ENCODE measurements around the gene PI4KA. TPM values are rescaled to one million over a fixed set of nuclear protein-coding genes. Genes with fewer than 3 reads are reported as not detected.
"Not testable (repeated sequence)": the region's sequence is repeated elsewhere in the genome, so short reads cannot be mapped to it uniquely, and the experiment has no call there.

PI4KA gene
- total and polyA plus RNA-seq, 2 donors from 2014 or later: 37.3 to 92.8 TPM

DNA sequence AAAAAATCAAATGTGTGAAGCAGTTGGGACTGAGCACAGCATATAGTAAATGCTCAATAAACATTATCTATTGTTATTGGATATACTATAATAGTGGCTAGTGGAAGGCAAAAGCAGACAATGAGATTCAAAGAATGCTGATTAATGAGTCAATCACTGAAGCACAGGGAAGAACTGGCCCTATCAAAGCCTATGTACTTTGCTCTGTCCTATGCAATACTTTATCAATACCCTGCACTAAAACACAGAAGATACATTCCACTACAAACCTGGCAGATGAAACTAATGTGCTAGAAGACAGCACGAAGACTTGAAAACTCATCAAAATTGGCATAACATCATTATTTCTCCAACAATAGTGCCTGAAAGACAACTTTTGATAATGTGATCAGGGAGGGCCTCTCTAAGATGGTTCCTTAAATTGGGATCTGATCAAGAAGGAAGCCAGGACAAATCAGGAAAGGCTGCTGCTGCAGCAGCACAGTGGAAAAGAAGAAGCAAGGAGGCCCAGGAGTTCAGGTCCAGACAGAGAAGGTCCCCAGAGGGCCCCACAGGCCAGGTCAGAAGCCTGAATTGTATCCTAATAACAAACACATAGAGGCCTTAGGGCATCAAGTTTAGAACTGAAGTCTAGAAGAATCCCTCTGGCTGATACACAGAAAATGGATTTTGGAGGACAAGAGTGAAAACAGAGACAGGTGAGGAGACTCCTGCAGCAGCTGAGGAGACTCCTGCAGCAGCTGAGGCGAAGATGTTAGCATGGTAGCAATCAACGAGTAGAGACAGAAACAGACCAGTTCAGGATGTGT lies 18.6 kb downstream of the PI4KA start:
- Histone ChIP-seq H3K36me3 (ENCODE audit: control insufficient read depth in 2 of 3, insufficient read depth in 3 of 3, low read length in 3 of 3) (no peaks in the 10 kb centered on the region), H3K27ac (ENCODE audit: low read depth in 2 of 2, low read length in 2 of 2) (no peak overlapping the region), H3K4me3 (ENCODE audit: low read length in 3 of 3) (no peak overlapping the region), H3K9ac (ENCODE audit: low read length in 3 of 3) (no peak overlapping the region), H3K27me3 (ENCODE audit: control insufficient read depth, insufficient read depth, low read length) (no peaks in the 10 kb centered on the region), H3K9me3 (ENCODE audit: control insufficient read depth in 2 of 3, insufficient read depth in 1 of 3, low read length in 3 of 3) (no peaks in the 10 kb centered on the region), H3K4me1 (ENCODE audit: control insufficient read depth in 2 of 3, insufficient read depth in 2 of 3, low read depth in 1 of 3, low read length in 3 of 3) (peaks cover 0 to 11% (median 3%) of the 10 kb centered on the region in 3 donors)
- intact Hi-C loops (cut with DNase I): no loop called here
- TF ChIP-seq, protein P1, sequence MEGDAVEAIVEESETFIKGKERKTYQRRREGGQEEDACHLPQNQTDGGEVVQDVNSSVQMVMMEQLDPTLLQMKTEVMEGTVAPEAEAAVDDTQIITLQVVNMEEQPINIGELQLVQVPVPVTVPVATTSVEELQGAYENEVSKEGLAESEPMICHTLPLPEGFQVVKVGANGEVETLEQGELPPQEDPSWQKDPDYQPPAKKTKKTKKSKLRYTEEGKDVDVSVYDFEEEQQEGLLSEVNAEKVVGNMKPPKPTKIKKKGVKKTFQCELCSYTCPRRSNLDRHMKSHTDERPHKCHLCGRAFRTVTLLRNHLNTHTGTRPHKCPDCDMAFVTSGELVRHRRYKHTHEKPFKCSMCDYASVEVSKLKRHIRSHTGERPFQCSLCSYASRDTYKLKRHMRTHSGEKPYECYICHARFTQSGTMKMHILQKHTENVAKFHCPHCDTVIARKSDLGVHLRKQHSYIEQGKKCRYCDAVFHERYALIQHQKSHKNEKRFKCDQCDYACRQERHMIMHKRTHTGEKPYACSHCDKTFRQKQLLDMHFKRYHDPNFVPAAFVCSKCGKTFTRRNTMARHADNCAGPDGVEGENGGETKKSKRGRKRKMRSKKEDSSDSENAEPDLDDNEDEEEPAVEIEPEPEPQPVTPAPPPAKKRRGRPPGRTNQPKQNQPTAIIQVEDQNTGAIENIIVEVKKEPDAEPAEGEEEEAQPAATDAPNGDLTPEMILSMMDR (IDR thresholded peaks at IDR 0.05; ENCODE audit: borderline replicate concordance, extremely low read depth, insufficient read depth): no peak
- no peak for FAIRE-seq
- DNase-seq: no peak

DNA sequence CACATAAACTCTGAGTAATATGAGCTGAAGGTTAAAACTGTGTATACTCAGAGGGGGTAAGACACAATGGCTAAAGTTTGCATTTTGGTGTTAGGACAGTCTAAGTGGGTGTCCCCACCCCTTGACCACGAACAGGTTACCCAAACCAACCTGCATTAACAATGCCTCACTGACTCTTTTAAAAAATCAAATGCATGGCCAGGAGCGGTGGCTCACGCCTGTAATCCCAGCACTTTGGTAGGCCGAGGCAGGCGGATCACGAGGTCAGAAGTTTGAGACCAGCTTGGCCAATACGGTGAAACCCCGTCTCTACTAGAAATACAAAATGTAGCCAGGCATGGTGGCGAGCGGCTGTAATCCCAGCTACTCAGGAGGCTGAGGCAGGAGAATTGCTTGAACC lies 19.3 kb downstream of the PI4KA start:
- H3K4me1 ChIP-seq (ENCODE audit: control insufficient read depth in 2 of 3, insufficient read depth in 2 of 3, low read depth in 1 of 3, low read length in 3 of 3); intact Hi-C loops (cut with DNase I); DNase-seq; H3K27ac ChIP-seq (ENCODE audit: low read depth in 2 of 2, low read length in 2 of 2); H3K36me3 ChIP-seq (ENCODE audit: control insufficient read depth in 2 of 3, insufficient read depth in 3 of 3, low read length in 3 of 3); FAIRE-seq; H3K9me3 ChIP-seq (ENCODE audit: control insufficient read depth in 2 of 3, insufficient read depth in 1 of 3, low read length in 3 of 3); H3K4me3 ChIP-seq (ENCODE audit: low read length in 3 of 3); H3K9ac ChIP-seq (ENCODE audit: low read length in 3 of 3); H3K27me3 ChIP-seq (ENCODE audit: control insufficient read depth, insufficient read depth, low read length): not testable (repeated sequence)

DNA sequence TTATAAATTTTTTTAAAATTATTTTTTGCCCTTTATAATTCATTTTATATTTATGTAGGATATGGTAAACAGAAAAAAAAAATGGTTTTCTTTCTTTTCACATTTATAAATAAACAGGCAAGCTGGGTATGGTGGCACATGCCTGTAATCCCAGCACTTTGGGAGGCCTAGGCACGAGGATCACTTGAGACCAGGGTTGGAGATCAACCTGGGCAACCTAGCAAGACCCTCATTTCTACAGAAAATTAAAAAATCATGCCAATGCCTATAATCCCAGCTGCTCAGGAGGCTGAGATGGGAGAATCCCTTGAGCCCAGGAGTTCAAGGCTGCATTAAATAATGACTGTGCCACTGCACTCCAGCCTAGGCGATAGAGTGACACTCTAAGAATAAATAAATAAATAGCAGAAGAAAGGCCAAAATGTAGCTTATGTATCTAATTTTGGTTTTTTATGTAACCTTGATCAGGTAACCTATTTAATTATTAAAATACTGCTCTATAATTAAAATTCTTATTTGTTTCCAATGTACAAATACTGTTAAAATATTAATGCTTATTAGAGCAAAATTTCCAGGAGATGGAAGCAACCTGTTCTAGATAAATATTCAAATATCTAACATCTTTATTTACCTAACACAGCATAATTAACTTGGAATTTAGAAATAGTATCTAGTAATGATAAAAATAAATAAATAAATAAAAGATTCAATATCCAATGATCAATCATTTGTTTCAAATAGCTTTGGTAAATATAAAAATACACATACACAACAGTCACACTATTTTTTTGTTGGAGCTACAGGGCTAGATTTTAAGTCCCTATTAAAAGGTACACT lies 21.4 kb downstream of the PI4KA start:
- FAIRE-seq (no peak), DNase-seq (no peak)
- Histone ChIP-seq H3K36me3 (ENCODE audit: control insufficient read depth in 2 of 3, insufficient read depth in 3 of 3, low read length in 3 of 3) (peaks cover 3 to 7% (median 6%) of the 10 kb centered on the region in 3 donors), H3K27ac (ENCODE audit: low read depth in 2 of 2, low read length in 2 of 2) (no peak overlapping the region), H3K4me3 (ENCODE audit: low read length in 3 of 3) (no peak overlapping the region), H3K4me1 (ENCODE audit: control insufficient read depth in 2 of 3, insufficient read depth in 2 of 3, low read depth in 1 of 3, low read length in 3 of 3) (no peaks in the 10 kb centered on the region), H3K27me3 (ENCODE audit: control insufficient read depth, insufficient read depth, low read length) (no peaks in the 10 kb centered on the region), H3K9ac (ENCODE audit: low read length in 3 of 3) (no peak overlapping the region), H3K9me3 (ENCODE audit: control insufficient read depth in 2 of 3, insufficient read depth in 1 of 3, low read length in 3 of 3) (no peaks in the 10 kb centered on the region)
- TF ChIP-seq, protein P1 (IDR thresholded peaks at IDR 0.05; ENCODE audit: borderline replicate concordance, extremely low read depth, insufficient read depth): no peak
- intact Hi-C loops (cut with DNase I): no loop called here

- Histone ChIP-seq H3K36me3 (ENCODE audit: control insufficient read depth in 2 of 3, insufficient read depth in 3 of 3, low read length in 3 of 3) (peaks cover 6 to 19% (median 15%) of the 10 kb centered on the region in 3 donors), H3K27ac (ENCODE audit: low read depth in 2 of 2, low read length in 2 of 2) (no peak overlapping the region)
These were observed 23.9 kb downstream of the PI4KA start for GRCh38 chr22:20834725-20835124.

More at GRCh38 chr22:20834725-20835124, 23.9 kb downstream of the PI4KA start:
- intact Hi-C loops (cut with DNase I): no loop called here
- Histone ChIP-seq H3K4me1 (ENCODE audit: control insufficient read depth in 2 of 3, insufficient read depth in 2 of 3, low read depth in 1 of 3, low read length in 3 of 3) (no peaks in the 10 kb centered on the region), H3K9me3 (ENCODE audit: control insufficient read depth in 2 of 3, insufficient read depth in 1 of 3, low read length in 3 of 3) (no peaks in the 10 kb centered on the region), H3K4me3 (ENCODE audit: low read length in 3 of 3) (no peak overlapping the region), H3K9ac (ENCODE audit: low read length in 3 of 3) (no peak overlapping the region), H3K27me3 (ENCODE audit: control insufficient read depth, insufficient read depth, low read length) (no peaks in the 10 kb centered on the region)
- TF ChIP-seq, protein P1 (IDR thresholded peaks at IDR 0.05; ENCODE audit: borderline replicate concordance, extremely low read depth, insufficient read depth): no peak
- DNase-seq (no peak), FAIRE-seq (no peak)
